GM10847 (cell line): Measurements from ENCODE around the gene NARS2.

ENCODE experiments used
- POLR2A ChIP-seq: IDR thresholded peaks from 2 replicates; pipeline ENCODE4 v1.6.1; 2011; ENCODE audit not compliant: insufficient read length; ENCODE audit errors: extremely low read depth

Gene NARS2

GRCh38 chr11:78516281-78516680, 58.4 kb downstream of the NARS2 start:
- no peak for TF ChIP-seq POLR2A

GRCh38 chr11:78514922-78515502, 59.7 kb downstream of the NARS2 start:
- TF ChIP-seq POLR2A = no peak

GRCh38 chr11:78510597-78510996, 64.1 kb downstream of the NARS2 start:
- no peak for TF ChIP-seq POLR2A

- TF ChIP-seq POLR2A = no peak
Measured at GRCh38 chr11:78510025-78510596, 64.6 kb downstream of the NARS2 start.

- TF ChIP-seq POLR2A = no peak
Measured at GRCh38 chr11:78504708-78505107, 70.0 kb downstream of the NARS2 start.

- no peak for TF ChIP-seq POLR2A
Measured at GRCh38 chr11:78504181-78504580, 70.5 kb downstream of the NARS2 start.

GRCh38 chr11:78499971-78500370, 74.7 kb downstream of the NARS2 start:
- no peak for TF ChIP-seq POLR2A

GRCh38 chr11:78497293-78497692, 77.4 kb downstream of the NARS2 start:
- no peak for TF ChIP-seq POLR2A

GRCh38 chr11:78493413-78493975, 81.2 kb downstream of the NARS2 start:
- no peak for TF ChIP-seq POLR2A

GRCh38 chr11:78492973-78493372, 81.7 kb downstream of the NARS2 start:
- TF ChIP-seq POLR2A = no peak

GRCh38 chr11:78489184-78489583, 85.5 kb downstream of the NARS2 start:
- no peak for TF ChIP-seq POLR2A

- TF ChIP-seq POLR2A = no peak
Measured at GRCh38 chr11:78478536-78478935, 96.1 kb downstream of the NARS2 start.

GRCh38 chr11:78476066-78476465, 98.6 kb downstream of the NARS2 start:
- no peak for TF ChIP-seq POLR2A

- no peak for TF ChIP-seq POLR2A
Measured at GRCh38 chr11:78474451-78474850, 100.2 kb downstream of the NARS2 start.

- no peak for TF ChIP-seq POLR2A
Measured at GRCh38 chr11:78472905-78473304, 101.8 kb downstream of the NARS2 start.

- TF ChIP-seq POLR2A = no peak
Measured at GRCh38 chr11:78472382-78472781, 102.3 kb downstream of the NARS2 start.
